Stimulated activated CD4-positive, alpha-beta T cell treated with anti-CD3 and anti-CD28 coated beads, Interleukin-1b, Interleukin-23, amount 100 ng/mL, for 4 hours (primary cell): ENCODE measurements around the gene CD164.
"Not testable (repeated sequence)": the region's sequence is repeated elsewhere in the genome, so short reads cannot be mapped to it uniquely, and the experiment has no call there.

Source experiments
- DNase-seq, 2 donors: peaks; one replicate each; pipeline ENCODE4 v3.0.0-alpha.2; 2020; ENCODE audit warnings: low read depth in 2 of 2

CD164 gene

DNA sequence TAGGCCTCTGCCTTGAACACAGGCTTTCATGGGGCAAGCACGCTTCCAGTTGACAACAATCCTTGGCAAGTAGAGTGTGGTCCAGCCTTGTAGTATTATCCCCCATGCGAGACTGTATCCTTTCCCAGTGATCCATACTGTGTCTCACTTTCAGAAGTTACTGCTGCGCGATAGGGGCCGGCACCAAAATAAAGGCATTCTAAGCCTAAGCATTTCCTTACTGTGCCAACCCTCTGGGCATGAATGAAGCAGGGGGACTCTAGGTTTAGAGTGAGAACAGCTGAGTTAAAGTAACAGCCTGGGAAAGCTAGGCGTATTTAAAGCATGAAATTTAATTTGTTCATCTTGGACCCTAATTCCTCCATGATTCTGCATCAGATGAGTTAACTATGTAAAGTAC, 39.4 kb downstream of the CD164 start:
- DNase-seq: no peak

- DNase-seq: no peak
Measured at GRCh38 chr6:109342506-109342905, 39.8 kb downstream of the CD164 start.

DNA sequence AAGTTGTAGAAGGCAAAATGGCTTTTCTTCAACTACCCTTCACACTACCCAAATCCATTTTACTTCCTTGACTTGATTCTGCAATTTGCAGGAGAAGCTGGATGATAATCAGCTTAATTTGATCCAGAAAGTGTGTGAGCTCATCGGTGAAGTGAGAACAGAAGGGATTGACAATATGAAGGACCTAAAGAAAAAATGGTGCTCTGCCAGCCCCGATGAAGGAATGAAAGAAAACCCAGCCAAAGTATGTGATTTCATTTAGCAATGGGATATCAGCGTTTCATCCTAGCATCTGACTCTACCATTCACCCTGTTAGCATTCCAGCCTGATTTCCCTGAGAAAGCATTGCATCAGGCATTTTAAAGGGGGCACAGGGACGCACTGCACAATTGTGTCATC, 41.5 kb downstream of the CD164 start:
- no peak for DNase-seq

- no peak for DNase-seq
Measured at GRCh38 chr6:109339906-109340678, 42.2 kb downstream of the CD164 start.

DNA sequence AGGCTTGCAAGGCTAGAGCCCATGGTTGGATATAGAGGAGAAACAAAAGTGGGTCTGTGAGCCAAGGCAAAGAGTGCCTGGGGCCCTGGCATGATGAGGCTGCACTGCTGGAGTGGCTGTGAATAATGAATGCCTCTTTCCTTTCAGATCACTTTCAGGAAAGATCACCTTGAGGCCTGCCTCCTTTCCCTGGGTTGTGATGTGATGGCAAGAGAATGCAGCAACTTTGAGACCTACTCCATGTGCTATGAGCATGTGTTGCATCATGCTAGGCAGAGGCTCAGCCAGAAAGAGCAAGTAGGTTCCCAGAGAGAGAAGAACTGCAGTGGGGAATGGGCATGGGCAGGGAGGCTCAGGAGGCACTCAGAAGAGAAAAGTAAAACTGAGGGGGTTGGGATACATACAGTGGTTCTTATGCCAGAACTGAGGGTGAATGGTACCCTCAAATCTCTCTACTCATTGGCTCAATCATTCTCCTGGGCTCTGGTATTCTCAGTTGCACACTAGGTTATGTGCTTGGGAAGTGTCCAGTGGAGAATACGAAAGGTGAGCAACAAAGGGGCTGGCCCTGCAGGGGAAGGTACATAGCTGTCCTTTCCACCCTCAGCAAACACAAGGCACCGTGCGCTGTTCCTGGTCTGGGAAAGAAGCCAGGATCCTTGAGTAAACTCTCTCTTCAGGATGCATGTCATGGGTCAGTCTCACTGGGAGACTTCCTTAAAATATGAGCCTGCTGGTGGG, 45.9 kb downstream of the CD164 start:
- DNase-seq: no peak

- not testable (repeated sequence) for DNase-seq
Measured at GRCh38 chr6:109333870-109334269, 48.4 kb downstream of the CD164 start.

DNA sequence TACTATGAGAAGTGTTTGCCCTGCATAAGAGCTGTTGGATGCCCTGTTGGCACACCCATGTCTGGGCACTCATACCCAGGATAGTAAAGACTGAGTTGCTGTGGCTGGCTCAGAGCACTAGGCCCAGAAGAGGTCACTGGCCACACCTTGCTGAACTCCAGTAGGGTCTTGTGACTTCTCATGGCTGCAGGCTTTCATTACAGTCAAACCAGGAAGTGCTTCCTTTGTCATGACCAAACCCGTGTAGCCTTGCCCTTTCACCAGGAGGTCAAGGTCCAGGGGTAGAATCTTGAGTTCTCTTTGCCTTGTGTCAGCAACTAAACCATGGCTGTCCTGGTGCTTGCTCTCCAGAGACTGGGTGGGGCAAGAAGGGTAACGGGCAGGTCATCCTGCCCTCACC, 49.5 kb downstream of the CD164 start:
- DNase-seq: no peak

DNA sequence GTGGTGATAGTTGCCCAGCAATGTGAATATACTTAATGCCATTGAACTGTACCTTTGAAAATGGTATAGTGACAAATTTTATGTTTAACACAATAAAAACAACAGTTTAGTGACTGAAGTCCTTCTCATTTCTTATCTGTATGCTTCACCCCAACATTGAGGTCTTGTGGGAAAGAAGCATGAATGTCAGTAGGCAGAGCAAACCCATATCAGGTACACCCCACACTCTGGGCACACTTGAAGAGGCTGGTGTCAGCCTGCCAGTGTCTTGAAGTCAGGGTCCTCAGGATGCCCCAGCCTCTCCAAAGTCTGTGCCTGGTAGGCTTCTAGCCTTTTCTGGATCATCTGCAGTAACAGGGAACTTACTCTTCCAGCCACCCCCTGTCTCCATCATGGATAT, 51.2 kb downstream of the CD164 start:
- DNase-seq: no peak

DNA sequence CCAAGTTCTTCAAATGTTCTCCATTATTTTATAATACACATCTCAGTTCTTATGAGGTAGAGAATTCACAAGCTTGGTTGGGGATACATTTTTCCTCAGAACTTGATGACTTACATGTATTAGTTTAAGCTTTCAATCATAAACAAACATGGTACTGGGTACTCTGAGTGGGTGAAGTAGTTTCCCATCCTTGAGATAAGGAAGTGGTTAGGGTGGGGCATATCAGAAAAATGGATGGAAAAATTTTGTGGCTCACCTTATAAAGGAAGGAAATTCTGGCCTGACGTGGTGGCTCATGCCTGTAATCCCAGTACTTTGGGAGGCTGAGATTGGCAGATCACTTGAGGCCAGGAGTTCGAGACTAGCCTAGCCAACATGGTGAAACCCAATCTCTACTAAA, 52.0 kb downstream of the CD164 start:
- DNase-seq: no peak

GRCh38 chr6:109328629-109329028, 53.6 kb downstream of the CD164 start:
- DNase-seq: no peak

GRCh38 chr6:109327959-109328358, 54.3 kb downstream of the CD164 start:
- no peak for DNase-seq

DNA sequence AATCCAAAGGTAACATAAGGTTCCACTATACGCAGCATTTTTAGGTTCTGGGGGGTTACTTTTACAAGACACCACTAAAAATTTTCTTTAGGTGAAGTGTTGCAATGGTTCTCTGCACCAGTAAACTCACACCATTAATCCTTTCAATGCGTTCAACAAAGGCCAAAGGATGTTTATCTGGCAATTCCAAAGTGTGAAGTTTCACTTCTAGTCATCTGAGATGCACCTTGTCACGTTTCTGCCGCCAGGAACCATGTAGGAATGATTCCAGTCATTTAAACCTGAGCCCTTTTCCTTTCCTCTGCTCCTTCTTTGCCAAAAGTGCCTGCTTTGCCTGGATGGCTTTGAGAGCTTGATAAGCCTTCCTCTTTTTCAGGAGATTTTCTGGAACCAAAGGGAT, 54.8 kb downstream of the CD164 start:
- DNase-seq: no peak

- DNase-seq: no peak
Measured at GRCh38 chr6:109326351-109326750, 55.9 kb downstream of the CD164 start.

- no peak for DNase-seq
Measured at GRCh38 chr6:109325400-109325801, 56.9 kb downstream of the CD164 start.

GRCh38 chr6:109323241-109323640, 59.0 kb downstream of the CD164 start:
- DNase-seq: no peak

- no peak for DNase-seq
Measured at GRCh38 chr6:109322825-109323224, 59.4 kb downstream of the CD164 start.

DNA sequence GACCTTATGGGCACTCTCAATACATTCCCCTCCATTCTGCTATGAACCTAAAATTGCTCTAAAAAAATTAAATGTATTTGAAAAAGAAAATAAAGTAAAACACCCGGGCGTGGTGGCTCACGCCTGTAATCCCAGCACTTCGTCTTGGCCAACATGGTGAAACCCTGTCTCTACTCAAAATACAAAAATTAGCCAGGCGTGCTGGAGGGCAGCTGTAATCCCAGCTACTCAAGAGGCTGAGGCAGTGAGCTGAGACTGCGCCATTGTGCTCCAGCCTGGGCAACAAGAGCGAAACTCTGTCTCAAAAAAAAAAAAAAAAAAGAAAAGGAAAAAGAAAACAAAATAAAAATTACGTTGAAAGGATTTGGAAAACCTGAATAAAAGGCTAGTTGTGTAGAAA, 60.5 kb downstream of the CD164 start:
- DNase-seq: no peak

DNA sequence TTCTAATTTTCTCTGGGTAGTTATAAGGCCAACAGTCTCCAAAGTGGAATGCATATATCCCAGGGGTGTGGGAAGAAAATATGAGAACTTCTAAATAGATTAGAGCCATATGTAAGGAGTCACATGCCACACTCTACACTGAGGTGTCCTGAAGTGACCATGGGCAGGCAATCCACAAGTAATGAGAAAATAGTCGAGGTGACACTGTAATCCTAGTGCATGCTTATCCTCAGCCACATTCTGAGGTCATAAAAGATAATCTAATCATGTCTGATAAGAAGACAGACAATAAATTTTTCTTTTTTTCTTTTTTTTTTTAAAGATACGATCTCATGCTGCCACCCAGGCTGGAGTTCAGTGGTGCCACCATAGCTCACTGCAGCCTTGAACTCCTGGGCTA, 62.2 kb downstream of the CD164 start:
- DNase-seq: no peak

DNA sequence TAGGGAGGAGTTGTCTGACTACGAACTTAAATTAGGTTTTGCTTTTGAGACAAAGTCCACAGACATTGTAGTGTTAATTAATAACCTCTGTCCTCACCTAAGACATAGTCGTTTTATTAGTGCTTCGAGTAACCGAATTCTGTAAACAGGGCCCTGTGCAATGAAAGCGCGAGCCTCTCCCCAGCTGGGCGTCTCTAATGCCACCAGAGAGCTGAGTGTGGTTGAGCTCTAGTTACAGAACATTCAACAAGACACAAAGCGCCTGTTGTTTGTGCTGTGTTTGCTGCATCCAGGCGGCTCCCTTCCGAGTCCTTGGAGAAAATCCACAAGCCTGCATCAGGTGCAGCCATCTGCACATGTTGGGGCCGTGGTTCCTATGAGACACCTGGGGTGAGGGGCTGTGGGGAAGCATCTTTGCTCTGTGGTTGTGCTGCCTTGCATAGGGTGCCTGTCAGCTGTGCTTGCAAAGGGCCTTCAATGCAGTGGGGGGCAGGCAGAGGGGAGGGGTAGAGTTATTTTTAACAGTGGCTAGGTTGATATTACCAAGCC, 63.9 kb downstream of the CD164 start:
- DNase-seq: no peak

DNA sequence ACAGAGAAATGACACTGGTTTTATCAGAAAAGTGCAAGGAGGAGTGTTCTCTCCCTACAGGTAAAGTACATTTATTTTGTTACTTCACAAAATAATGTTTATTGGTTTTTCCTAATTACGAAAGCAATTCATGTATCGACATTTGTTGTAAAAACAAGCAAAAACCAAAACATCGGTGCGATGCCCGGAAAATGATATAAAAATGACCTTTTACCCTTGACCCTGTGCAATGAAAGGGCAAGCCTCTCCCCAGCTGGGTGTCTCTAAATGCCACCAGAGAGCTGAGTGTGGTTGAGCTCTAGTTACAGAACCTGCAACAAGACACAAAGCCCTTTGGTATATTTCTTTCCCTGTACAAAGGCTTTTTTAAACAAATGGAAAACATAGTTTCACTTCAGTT, 65.4 kb downstream of the CD164 start:
- no peak for DNase-seq
